Parathyroid adenoma (tissue), 2 donors: Measurements from ENCODE around the gene OR51E2.

Experiments used
- H2AFZ ChIP-seq: fragments of 300-600 bp; sonication (generic); one replicate; pipeline ENCODE4 v1.7.0; 2017; ENCODE audit warnings: antibody characterized with exemption, mild to moderate bottlenecking
- H3K27ac ChIP-seq: fragments of 300-600 bp; sonication (generic); one replicate; pipeline ENCODE4 v1.7.0; 2017
- H3K27me3 ChIP-seq: fragments of 300-600 bp; sonication (generic); one replicate; pipeline ENCODE4 v1.7.0; 2017; ENCODE audit warnings: low read length; ENCODE audit not compliant: control insufficient read depth, insufficient read depth
- H3K36me3 ChIP-seq: fragments of 300-600 bp; sonication (generic); one replicate; pipeline ENCODE4 v1.7.0; 2017; ENCODE audit warnings: low read length; ENCODE audit not compliant: control insufficient read depth, insufficient read depth
- H3K4me1 ChIP-seq: fragments of 300-600 bp; sonication (generic); one replicate; pipeline ENCODE4 v1.7.0; 2017; ENCODE audit warnings: control low read depth
- H3K4me2 ChIP-seq: fragments of 300-600 bp; sonication (generic); one replicate; pipeline ENCODE4 v1.7.0; 2017; ENCODE audit warnings: low read length
- H3K4me3 ChIP-seq: fragments of 300-600 bp; sonication (generic); one replicate; pipeline ENCODE4 v1.7.0; 2017; ENCODE audit warnings: low read depth, low read length
- H3K79me2 ChIP-seq: fragments of 300-600 bp; sonication (generic); one replicate; pipeline ENCODE4 v1.7.0; 2017; ENCODE audit warnings: control low read depth
- H3K9ac ChIP-seq: fragments of 300-600 bp; sonication (generic); one replicate; pipeline ENCODE4 v1.7.0; 2017; ENCODE audit warnings: mild to moderate bottlenecking
- H3K9me3 ChIP-seq: fragments of 300-600 bp; sonication (generic); one replicate; pipeline ENCODE4 v1.7.0; 2017; ENCODE audit warnings: low read length; ENCODE audit not compliant: control insufficient read depth
- TF ChIP-seq, protein P1 (sequence below): fragments of 300-600 bp; sonication (generic); IDR thresholded peaks from one replicate; pipeline ENCODE4 v1.7.0; 2017; ENCODE audit warnings: antibody characterized with exemption, mild to moderate bottlenecking
- donor health status: primary hyperparathyroidism.

Gene OR51E2

DNA sequence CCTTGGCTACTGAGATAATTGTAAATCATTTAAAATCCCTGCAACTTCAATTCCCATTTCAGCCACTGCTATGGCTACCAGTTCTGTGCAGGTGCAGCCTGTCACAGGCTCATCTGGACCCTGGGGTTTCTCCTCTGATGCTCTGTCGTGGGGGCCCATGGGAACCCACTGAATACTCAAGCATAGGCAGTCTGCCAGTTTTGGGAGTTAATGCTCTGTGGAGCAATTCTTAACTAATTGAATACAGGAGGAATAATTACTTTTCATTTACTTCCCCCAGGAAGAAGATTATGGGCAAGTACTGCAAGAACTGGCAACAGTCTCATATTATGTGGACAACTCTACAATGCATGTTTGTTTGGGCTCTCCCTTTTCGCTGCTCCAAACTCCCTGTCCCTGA is 25.9 kb downstream of the OR51E2 start:
- TF ChIP-seq, protein P1, sequence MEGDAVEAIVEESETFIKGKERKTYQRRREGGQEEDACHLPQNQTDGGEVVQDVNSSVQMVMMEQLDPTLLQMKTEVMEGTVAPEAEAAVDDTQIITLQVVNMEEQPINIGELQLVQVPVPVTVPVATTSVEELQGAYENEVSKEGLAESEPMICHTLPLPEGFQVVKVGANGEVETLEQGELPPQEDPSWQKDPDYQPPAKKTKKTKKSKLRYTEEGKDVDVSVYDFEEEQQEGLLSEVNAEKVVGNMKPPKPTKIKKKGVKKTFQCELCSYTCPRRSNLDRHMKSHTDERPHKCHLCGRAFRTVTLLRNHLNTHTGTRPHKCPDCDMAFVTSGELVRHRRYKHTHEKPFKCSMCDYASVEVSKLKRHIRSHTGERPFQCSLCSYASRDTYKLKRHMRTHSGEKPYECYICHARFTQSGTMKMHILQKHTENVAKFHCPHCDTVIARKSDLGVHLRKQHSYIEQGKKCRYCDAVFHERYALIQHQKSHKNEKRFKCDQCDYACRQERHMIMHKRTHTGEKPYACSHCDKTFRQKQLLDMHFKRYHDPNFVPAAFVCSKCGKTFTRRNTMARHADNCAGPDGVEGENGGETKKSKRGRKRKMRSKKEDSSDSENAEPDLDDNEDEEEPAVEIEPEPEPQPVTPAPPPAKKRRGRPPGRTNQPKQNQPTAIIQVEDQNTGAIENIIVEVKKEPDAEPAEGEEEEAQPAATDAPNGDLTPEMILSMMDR, result no peak
- Histone ChIP-seq H3K36me3 (no peaks in the 10 kb centered on the region), H3K27ac (no peak overlapping the region), H3K9ac (no peak overlapping the region), H3K9me3 (no peaks in the 10 kb centered on the region), H3K27me3 (no peaks in the 10 kb centered on the region), H2AFZ (no peak overlapping the region), H3K4me3 (no peak overlapping the region), H3K4me1 (no peaks in the 10 kb centered on the region), H3K79me2 (no peaks in the 10 kb centered on the region), H3K4me2 (no peak overlapping the region)

DNA sequence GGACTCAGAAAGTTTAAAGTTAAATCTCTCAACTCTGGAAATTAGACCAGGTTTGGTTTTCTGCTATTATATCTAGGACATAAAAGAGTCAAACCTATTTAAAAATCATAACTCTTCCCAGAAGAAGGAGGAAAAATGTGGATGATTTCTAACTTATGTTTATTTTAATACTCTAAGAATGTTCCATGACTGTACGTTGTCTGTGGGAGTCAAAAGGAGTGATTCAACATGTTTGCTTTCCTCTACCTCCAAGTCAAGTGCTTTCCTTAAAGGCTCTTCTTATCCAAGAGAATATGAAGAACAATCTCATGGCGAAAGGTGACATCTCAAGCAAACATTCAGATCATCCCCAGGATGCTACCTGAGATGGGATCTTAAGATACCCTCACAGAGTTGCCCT is 32.2 kb downstream of the OR51E2 start:
- no peaks in the 10 kb centered on the region for H3K9me3 ChIP-seq
- H3K4me2 ChIP-seq, result no peak overlapping the region
- TF ChIP-seq, protein P1, result no peak
- H3K27me3 ChIP-seq, result no peaks in the 10 kb centered on the region
- H3K4me1 ChIP-seq, result no peaks in the 10 kb centered on the region
- no peak overlapping the region for H3K4me3 ChIP-seq
- no peaks in the 10 kb centered on the region for H3K79me2 ChIP-seq
- no peak overlapping the region for H3K27ac ChIP-seq
- no peak overlapping the region for H2AFZ ChIP-seq
- no peak overlapping the region for H3K9ac ChIP-seq
- H3K36me3 ChIP-seq, result no peaks in the 10 kb centered on the region

DNA sequence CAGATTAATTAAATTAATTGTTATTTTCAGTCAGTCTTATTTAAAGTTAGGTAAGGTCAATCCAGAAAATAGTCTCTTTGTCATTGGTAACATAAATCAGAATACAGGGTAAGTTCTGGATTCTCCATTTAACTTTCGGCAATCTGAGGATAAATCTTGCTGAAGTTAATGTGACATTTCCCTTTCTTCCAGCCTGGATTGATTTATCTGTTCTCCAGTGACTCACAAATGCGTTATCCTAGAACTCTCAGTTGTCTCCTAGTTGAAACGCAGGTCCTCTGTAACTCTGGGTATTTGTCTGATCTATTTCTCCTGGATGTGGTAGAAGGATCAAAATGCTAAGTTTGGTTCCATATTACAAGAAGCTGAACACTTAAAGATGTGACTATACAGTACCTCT is 32.9 kb downstream of the OR51E2 start:
- TF ChIP-seq, protein P1, result no peak
- H3K4me3 ChIP-seq, result no peak overlapping the region
- no peaks in the 10 kb centered on the region for H3K9me3 ChIP-seq
- no peaks in the 10 kb centered on the region for H3K27me3 ChIP-seq
- no peak overlapping the region for H2AFZ ChIP-seq
- no peak overlapping the region for H3K27ac ChIP-seq
- H3K36me3 ChIP-seq, result no peaks in the 10 kb centered on the region
- H3K79me2 ChIP-seq, result no peaks in the 10 kb centered on the region
- H3K4me2 ChIP-seq, result no peak overlapping the region
- no peak overlapping the region for H3K9ac ChIP-seq
- H3K4me1 ChIP-seq, result no peaks in the 10 kb centered on the region

DNA sequence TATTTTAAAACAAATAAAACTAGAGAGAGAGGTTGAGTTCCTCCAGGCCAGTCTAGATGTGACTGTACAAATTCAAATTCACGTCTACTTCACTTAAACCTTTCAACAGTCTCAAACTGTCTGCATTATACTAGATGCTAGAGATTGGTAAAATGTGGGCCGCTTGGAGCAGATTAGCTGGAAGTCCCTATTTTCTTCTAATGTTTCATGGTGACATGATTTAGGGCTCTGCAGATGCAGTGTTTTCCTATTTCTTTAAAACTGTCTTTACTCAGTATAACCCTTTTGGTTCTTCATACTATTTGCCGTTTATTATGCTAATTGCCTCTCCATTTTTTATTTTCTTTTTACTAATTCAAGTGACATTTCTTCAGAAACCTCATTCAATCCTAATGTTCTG is 33.5 kb downstream of the OR51E2 start:
- Histone ChIP-seq H3K9me3 (no peaks in the 10 kb centered on the region), H3K4me1 (no peaks in the 10 kb centered on the region), H3K4me2 (no peak overlapping the region), H3K27me3 (no peaks in the 10 kb centered on the region), H3K36me3 (no peaks in the 10 kb centered on the region), H2AFZ (no peak overlapping the region), H3K4me3 (no peak overlapping the region), H3K9ac (no peak overlapping the region), H3K27ac (no peak overlapping the region), H3K79me2 (no peaks in the 10 kb centered on the region)
- TF ChIP-seq, protein P1, result no peak

DNA sequence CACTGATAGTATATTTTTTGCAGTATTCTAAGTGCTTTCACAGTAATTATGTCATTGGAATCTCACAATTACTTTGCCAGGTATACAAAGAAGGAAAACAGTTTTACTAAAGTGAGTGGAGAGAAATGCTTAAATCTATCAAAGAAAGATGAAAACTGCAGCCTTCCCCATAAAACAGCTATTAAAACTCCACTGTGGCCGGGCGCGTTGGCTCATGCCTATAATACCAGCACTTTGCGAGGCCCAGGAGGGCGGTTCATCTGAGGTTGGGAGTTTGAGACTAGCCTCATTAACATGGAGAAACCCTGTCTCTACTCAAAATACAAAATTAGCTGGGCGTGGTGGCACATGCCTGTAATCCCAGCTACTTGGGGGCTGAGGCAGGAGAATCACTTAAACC is 34.8 kb downstream of the OR51E2 start:
- Histone ChIP-seq H3K36me3 (no peaks in the 10 kb centered on the region), H3K4me3 (no peak overlapping the region), H2AFZ (no peak overlapping the region), H3K9me3 (no peaks in the 10 kb centered on the region), H3K27me3 (no peaks in the 10 kb centered on the region), H3K79me2 (no peaks in the 10 kb centered on the region), H3K4me1 (no peaks in the 10 kb centered on the region), H3K9ac (no peak overlapping the region), H3K4me2 (no peak overlapping the region), H3K27ac (no peak overlapping the region)
- TF ChIP-seq, protein P1, result no peak
